K562 (cell line): Measurements from ENCODE around the gene RNF222. TPM values are rescaled to one million over a fixed set of nuclear protein-coding genes. Genes with fewer than 3 reads are reported as not detected.
A peak's percentile ranks its signal among the peaks of the same experiment; 100 is the strongest.

Experiments used
- CBX1 ChIP-seq: sonication (generic); IDR thresholded peaks from 2 replicates; pipeline ENCODE4 v1.6.1; 2016; ENCODE audit warnings: antibody characterized with exemption, low read depth, mild to moderate bottlenecking
- EP400 ChIP-seq: fragments of 450-650 bp; IDR thresholded peaks from 2 replicates; pipeline ENCODE4 v1.6.1; 2017; ENCODE audit warnings: antibody characterized with exemption, mild to moderate bottlenecking, moderate library complexity
- HCFC1 ChIP-seq: IDR thresholded peaks from 2 replicates; pipeline ENCODE4 v1.6.1; 2012; ENCODE audit warnings: low read depth, low read length, improper control_type of control experiment
- NFIC ChIP-seq: fragments of 450-650 bp; IDR thresholded peaks from 2 replicates; pipeline ENCODE4 v1.6.1; 2017; ENCODE audit warnings: mild to moderate bottlenecking, inconsistent platforms
- RBM15 ChIP-seq: fragments of 200-400 bp; formaldehyde crosslinking; IDR thresholded peaks from 2 replicates; pipeline ENCODE4 v1.6.1; 2018; ENCODE audit warnings: mild to moderate bottlenecking, low read length, moderate library complexity; ENCODE audit not compliant: insufficient read depth
- RNF2 ChIP-seq: sonication (generic); IDR thresholded peaks from 2 replicates; pipeline ENCODE4 v1.6.1; 2016
- ZNF217 ChIP-seq: sonication (generic); formaldehyde crosslinking; IDR thresholded peaks from 2 replicates; pipeline ENCODE4 v1.8.0; 2022; ENCODE audit warnings: mild to moderate bottlenecking, missing genetic modification reagents
- ZNF764 ChIP-seq: fragments of 250-450 bp; sonication (Bioruptor Pico); IDR thresholded peaks from 2 replicates; pipeline ENCODE4 v1.4.0; 2020; ENCODE audit warnings: low read depth, mild to moderate bottlenecking, moderate library complexity
- ZZZ3 ChIP-seq: fragments of 450-650 bp; IDR thresholded peaks from 2 replicates; pipeline ENCODE4 v1.6.1; 2016; ENCODE audit warnings: antibody characterized with exemption, mild to moderate bottlenecking, moderate library complexity
- polyA plus RNA-seq, 8 experiments: library from polyadenylated mRNA; depleted of rRNA in 4 of 8; stranded (reverse) in 5 of 8; unstranded in 3 of 8; fragments of >200 nt; fragmentation: Nextera tagmentation in 2 of 8; fragmentation: Illumina TruSeq in 1 of 8; extraction: Ambion mirVana in 2 of 8; extraction: Trizol in 1 of 8; gene quantifications; 2 replicates each; pipeline versions ENCODE4 v1.2.1 to v1.2.3, GENCODE V29; 2011 to 2014; ENCODE audit warnings: inconsistent platforms in 1 of 8, missing spikeins in 1 of 8
- total RNA-seq, 7 experiments: library from RNA; depleted of rRNA in 6 of 7; stranded (reverse); fragments of >200 nt in 6 of 7; fragmentation: Illumina TruSeq in 2 of 7; extraction: Trizol in 2 of 7; gene quantifications; 2 replicates each; pipeline versions ENCODE4 v1.2.1 to v1.2.3, GENCODE V29; 2011 to 2021; ENCODE audit warnings: low replicate concordance in 1 of 7
- TF ChIP-seq, protein P1 (sequence below): fragments of 450-650 bp; IDR thresholded peaks from 2 replicates; pipeline ENCODE4 v1.6.1; 2018; ENCODE audit not compliant: partially characterized antibody
- TF ChIP-seq, protein P2 (sequence below), 2 experiments: fragments of 200-800 bp in 1 of 2; sonication (Bioruptor generic) in 1 of 2; sonication (generic) in 1 of 2; formaldehyde crosslinking in 1 of 2; IDR thresholded peaks in 1 of 2; conservative IDR thresholded peaks in 1 of 2; 2 replicates each; pipeline versions ENCODE4 v1.5.0 to v1.6.1; 2016 to 2020; ENCODE audit warnings: missing compliant biosample characterization in 1 of 2, missing genetic modification characterization in 1 of 2, missing genetic modification reagents in 1 of 2
- TF ChIP-seq, protein P3 (sequence below), 2 experiments: fragments of 250-450 bp in 1 of 2; fragments of 450-650 bp in 1 of 2; sonication (Bioruptor Pico) in 1 of 2; IDR thresholded peaks; 2 replicates each; pipeline versions ENCODE4 v1.6.1 to v1.8.0; 2016 to 2021; ENCODE audit warnings: mild to moderate bottlenecking in 2 of 2, moderate library complexity in 2 of 2, missing compliant biosample characterization in 1 of 2, missing genetic modification characterization in 1 of 2
- TF ChIP-seq, protein P4 (sequence below): fragments of 250-450 bp; sonication (Bioruptor Pico); IDR thresholded peaks from 2 replicates; pipeline ENCODE4 v1.5.0; 2020; ENCODE audit warnings: mild to moderate bottlenecking, borderline replicate concordance

The RNF222 gene
- total and polyA plus RNA-seq, 9 of the 15 experiments (the other 6 are each of a cell fraction or from before 2014, with no cell fraction given) = not detected

DNA sequence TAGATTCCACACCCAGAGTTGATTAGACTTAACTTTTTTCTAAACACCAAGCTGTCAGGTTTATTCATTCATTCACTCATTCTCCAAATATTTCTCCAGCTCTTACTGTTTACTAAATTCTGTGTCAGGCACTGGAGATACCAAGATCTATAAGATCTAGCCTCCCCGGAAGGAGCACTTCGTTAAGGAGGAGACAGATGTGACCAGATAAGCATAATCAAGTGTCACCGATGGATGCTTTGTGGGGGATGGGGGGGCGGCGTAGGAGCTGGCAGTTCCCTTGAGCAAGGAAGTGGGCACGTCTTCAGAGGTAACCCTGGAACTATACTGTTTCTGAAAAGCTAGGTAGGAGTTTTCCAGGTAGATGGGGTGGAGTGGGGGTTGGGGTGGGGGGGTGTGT is 10.8 kb downstream of the RNF222 start (continued):
- TF ChIP-seq, protein P1, sequence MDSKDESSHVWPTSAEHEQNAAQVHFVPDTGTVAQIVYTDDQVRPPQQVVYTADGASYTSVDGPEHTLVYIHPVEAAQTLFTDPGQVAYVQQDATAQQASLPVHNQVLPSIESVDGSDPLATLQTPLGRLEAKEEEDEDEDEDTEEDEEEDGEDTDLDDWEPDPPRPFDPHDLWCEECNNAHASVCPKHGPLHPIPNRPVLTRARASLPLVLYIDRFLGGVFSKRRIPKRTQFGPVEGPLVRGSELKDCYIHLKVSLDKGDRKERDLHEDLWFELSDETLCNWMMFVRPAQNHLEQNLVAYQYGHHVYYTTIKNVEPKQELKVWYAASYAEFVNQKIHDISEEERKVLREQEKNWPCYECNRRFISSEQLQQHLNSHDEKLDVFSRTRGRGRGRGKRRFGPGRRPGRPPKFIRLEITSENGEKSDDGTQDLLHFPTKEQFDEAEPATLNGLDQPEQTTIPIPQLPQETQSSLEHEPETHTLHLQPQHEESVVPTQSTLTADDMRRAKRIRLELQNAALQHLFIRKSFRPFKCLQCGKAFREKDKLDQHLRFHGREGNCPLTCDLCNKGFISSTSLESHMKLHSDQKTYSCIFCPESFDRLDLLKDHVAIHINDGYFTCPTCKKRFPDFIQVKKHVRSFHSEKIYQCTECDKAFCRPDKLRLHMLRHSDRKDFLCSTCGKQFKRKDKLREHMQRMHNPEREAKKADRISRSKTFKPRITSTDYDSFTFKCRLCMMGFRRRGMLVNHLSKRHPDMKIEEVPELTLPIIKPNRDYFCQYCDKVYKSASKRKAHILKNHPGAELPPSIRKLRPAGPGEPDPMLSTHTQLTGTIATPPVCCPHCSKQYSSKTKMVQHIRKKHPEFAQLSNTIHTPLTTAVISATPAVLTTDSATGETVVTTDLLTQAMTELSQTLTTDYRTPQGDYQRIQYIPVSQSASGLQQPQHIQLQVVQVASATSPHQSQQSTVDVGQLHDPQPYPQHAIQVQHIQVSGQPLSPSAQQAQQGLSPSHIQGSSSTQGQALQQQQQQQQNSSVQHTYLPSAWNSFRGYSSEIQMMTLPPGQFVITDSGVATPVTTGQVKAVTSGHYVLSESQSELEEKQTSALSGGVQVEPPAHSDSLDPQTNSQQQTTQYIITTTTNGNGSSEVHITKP = no peak
- TF ChIP-seq, protein P2, sequence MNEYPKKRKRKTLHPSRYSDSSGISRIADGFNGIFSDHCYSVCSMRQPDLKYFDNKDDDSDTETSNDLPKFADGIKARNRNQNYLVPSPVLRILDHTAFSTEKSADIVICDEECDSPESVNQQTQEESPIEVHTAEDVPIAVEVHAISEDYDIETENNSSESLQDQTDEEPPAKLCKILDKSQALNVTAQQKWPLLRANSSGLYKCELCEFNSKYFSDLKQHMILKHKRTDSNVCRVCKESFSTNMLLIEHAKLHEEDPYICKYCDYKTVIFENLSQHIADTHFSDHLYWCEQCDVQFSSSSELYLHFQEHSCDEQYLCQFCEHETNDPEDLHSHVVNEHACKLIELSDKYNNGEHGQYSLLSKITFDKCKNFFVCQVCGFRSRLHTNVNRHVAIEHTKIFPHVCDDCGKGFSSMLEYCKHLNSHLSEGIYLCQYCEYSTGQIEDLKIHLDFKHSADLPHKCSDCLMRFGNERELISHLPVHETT (CRISPR knock-in tag; conservative IDR thresholded peaks at IDR 0.05 in 1 of 2, IDR thresholded peaks at IDR 0.05 in 1 of 2) = no peak
- TF ChIP-seq RBM15 (no peak), ZZZ3 (no peak), CBX1 (no peak), HCFC1 (no peak), ZNF217 (CRISPR knock-in tag) (no peak), NFIC (peak; percentile 19; the same call in 1 of the 2 replicates), RNF2 (peak; percentile 72; the same call in 1 of the 2 replicates), ZNF764 (no peak), EP400 (no peak)
- TF ChIP-seq, protein P3, sequence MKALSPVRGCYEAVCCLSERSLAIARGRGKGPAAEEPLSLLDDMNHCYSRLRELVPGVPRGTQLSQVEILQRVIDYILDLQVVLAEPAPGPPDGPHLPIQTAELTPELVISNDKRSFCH (CRISPR knock-in tag; IDR thresholded peaks at IDR 0.05) = no peak
- TF ChIP-seq, protein P3 (tag; IDR thresholded peaks at IDR 0.05) = no peak
- TF ChIP-seq, protein P4, sequence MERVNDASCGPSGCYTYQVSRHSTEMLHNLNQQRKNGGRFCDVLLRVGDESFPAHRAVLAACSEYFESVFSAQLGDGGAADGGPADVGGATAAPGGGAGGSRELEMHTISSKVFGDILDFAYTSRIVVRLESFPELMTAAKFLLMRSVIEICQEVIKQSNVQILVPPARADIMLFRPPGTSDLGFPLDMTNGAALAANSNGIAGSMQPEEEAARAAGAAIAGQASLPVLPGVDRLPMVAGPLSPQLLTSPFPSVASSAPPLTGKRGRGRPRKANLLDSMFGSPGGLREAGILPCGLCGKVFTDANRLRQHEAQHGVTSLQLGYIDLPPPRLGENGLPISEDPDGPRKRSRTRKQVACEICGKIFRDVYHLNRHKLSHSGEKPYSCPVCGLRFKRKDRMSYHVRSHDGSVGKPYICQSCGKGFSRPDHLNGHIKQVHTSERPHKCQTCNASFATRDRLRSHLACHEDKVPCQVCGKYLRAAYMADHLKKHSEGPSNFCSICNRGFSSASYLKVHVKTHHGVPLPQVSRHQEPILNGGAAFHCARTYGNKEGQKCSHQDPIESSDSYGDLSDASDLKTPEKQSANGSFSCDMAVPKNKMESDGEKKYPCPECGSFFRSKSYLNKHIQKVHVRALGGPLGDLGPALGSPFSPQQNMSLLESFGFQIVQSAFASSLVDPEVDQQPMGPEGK (CRISPR knock-in tag) = no peak
